Skeletal muscle satellite cell (primary cell): ENCODE data around the gene CASKIN2.
A peak's percentile ranks its signal among the peaks of the same experiment; 100 is the strongest.
"Not testable (repeated sequence)": the region's sequence is repeated elsewhere in the genome, so short reads cannot be mapped to it uniquely, and the experiment has no call there.

Experiments
- H3K27me3 ChIP-seq: 2 replicates; pipeline ENCODE4 v1.7.0; 2013; ENCODE audit warnings: low read length; ENCODE audit not compliant: control insufficient read depth, insufficient read depth
- H3K36me3 ChIP-seq: 2 replicates; pipeline ENCODE4 v1.7.0; 2013; ENCODE audit warnings: mild to moderate bottlenecking, control low read depth, low read length; ENCODE audit not compliant: insufficient read depth
- H3K4me1 ChIP-seq: 2 replicates; pipeline ENCODE4 v1.7.0; 2013; ENCODE audit warnings: low read length; ENCODE audit not compliant: control insufficient read depth, insufficient read depth
- H3K4me2 ChIP-seq: 2 replicates; pipeline ENCODE4 v1.7.0; 2013; ENCODE audit warnings: mild to moderate bottlenecking, low read length
- H3K4me3 ChIP-seq: 2 replicates; pipeline ENCODE4 v1.7.0; 2013; ENCODE audit warnings: low read length
- H3K9ac ChIP-seq: 2 replicates; pipeline ENCODE4 v1.7.0; 2013; ENCODE audit warnings: mild to moderate bottlenecking, low read depth, low read length, moderate library complexity
- H3K9me3 ChIP-seq: replicated peaks from 2 replicates; pipeline ENCODE4 v1.7.0; 2013; ENCODE audit warnings: mild to moderate bottlenecking, control low read depth, low read length

CASKIN2 gene

GRCh38 chr17:75525806-75526554, 10.6 kb upstream of the CASKIN2 start:
- H3K4me3 ChIP-seq, result peak overlapping the region; percentile 67
- H3K4me1 ChIP-seq, result peaks cover 10% of the 10 kb centered on the region
- H3K27me3 ChIP-seq, result peaks cover 15% of the 10 kb centered on the region
- H3K9ac ChIP-seq, result no peak overlapping the region
- peaks cover 4% of the 10 kb centered on the region for H3K36me3 ChIP-seq
- H3K4me2 ChIP-seq, result peak overlapping the region; percentile 92
- no peaks in the 10 kb centered on the region for H3K9me3 ChIP-seq

- H3K4me3 ChIP-seq, result peak within 1 kb of the TSS; percentile 67
- H3K4me2 ChIP-seq, result peak within 1 kb of the TSS; percentile 92
- H3K27me3 ChIP-seq, result peaks cover 15% of the 10 kb centered on the region
- H3K9ac ChIP-seq, result no peak within 1 kb of the TSS
- peaks cover 10% of the 10 kb centered on the region for H3K4me1 ChIP-seq
- H3K36me3 ChIP-seq, result peaks cover 4% of the 10 kb centered on the region
- no peaks in the 10 kb centered on the region for H3K9me3 ChIP-seq
These were observed 9.9 kb upstream of the CASKIN2 start, which contains the start of gene LLGL2 for GRCh38 chr17:75524970-75525805. Gene LLGL2, plus strand, starts transcription at chr17:75525697. Its CDS starts 17,730 bp downstream, at chr17:75543427.

DNA sequence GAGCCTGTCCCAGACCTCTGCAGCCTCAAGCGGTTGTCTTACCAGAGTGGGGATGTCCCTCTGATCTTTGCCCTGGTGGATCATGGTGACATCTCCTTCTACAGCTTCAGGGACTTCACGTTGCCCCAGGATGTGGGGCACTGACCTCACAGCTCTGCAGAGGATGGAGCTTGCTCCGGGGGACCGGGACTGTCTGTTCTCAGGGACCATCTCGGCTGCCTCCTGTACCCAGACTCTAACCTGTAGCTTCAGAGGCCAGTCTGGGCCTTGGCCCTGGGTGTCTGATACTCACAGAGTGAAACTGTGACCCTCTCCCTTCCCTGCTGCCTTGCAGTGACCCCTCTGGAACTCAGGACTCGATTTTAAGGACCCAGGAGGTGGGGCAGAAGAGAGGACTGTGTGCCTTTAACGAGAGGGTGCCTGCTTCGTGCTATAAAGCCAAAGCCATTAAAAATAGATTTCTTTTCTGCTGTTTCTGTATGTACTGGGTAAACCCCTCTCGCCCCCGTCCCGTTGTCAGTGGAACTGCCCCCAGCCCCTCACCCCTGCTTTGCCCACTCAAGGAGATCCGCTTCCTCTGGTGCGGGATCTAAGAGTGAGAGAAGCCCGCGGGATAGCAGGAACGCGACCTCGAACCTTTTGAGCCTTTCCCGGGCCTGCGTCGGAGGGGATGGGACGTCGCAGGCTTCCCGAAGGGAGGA, 9.1 kb upstream of the CASKIN2 start:
- no peak overlapping the region for H3K9ac ChIP-seq

GRCh38 chr17:75523647-75524046, 8.3 kb upstream of the CASKIN2 start:
- Histone ChIP-seq H3K27me3 (peaks cover 15% of the 10 kb centered on the region), H3K9me3 (no peaks in the 10 kb centered on the region), H3K36me3 (peaks cover 4% of the 10 kb centered on the region), H3K4me3 (no peak overlapping the region), H3K9ac (no peak overlapping the region), H3K4me1 (peaks cover 10% of the 10 kb centered on the region), H3K4me2 (no peak overlapping the region)

More for the DNA sequence above, 9.1 kb upstream of the CASKIN2 start:
- Histone ChIP-seq H3K9me3 (no peaks in the 10 kb centered on the region), H3K27me3 (peaks cover 15% of the 10 kb centered on the region), H3K4me1 (peaks cover 10% of the 10 kb centered on the region), H3K4me3 (no peak overlapping the region), H3K36me3 (peaks cover 4% of the 10 kb centered on the region), H3K4me2 (peak overlapping the region; percentile 92)

DNA sequence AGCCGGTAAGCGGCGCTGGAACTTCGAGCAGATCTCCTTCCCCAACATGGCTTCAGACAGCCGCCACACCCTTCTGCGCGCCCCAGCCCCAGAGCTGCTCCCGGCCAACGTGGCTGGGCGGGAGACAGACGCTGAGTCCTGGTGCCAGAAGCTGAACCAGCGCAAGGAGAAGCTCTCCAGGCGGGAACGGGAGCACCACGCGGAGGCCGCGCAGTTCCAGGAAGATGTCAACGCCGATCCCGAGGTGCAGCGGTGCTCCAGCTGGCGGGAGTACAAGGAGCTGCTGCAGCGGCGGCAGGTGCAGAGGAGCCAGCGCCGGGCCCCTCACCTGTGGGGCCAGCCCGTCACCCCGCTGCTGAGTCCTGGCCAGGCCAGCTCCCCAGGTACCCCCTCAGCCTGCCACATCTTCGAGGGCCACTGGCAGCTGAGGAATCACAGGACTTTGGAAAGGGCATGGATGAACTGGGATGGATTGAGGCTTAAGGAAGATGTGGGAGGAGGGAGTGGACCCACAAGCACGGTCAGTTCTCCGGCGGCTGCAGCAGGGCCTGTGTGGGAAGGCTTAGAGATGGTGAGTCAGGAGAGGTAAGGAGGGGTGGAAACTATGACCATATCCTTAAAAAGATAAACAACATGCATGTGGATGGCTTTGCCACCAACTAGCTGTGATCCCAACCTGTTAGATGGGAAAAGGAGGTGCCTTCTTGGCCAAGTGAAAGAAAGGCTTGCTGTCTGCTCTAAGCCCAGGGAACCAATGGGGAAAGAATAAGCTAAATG, 6.8 kb upstream of the CASKIN2 start:
- Histone ChIP-seq H3K4me3 (no peak overlapping the region), H3K9me3 (no peaks in the 10 kb centered on the region), H3K36me3 (peaks cover 4% of the 10 kb centered on the region), H3K27me3 (peaks cover 13% of the 10 kb centered on the region), H3K4me2 (no peak overlapping the region), H3K9ac (no peak overlapping the region), H3K4me1 (peaks cover 15% of the 10 kb centered on the region)

GRCh38 chr17:75521290-75521689, 6.0 kb upstream of the CASKIN2 start:
- Histone ChIP-seq H3K27me3 (peaks cover 6% of the 10 kb centered on the region), H3K4me3 (no peak overlapping the region), H3K9me3 (no peaks in the 10 kb centered on the region), H3K9ac (no peak overlapping the region), H3K36me3 (peaks cover 4% of the 10 kb centered on the region), H3K4me2 (no peak overlapping the region), H3K4me1 (peaks cover 17% of the 10 kb centered on the region)

DNA sequence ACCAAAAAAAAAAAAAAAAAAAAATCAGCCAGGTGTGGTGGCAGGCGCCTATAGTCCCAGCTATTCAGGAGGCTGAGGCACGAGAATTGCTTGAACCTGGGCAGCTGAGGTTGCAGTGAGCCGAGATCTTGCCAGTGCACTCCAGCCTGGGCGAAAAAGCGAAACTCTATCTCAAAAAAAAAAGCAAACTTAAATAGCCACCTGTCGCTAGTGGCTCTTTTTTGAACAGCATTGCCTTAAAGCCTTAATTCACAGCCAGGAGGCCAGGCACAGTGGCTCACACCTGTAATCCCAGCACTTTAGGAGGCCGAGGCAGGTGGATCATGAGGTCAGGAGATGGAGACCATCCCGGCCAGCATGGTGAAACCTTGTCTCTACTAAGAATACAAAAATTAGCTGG, 5.1 kb upstream of the CASKIN2 start:
- H3K4me1 ChIP-seq, result peaks cover 12% of the 10 kb centered on the region
- not testable (repeated sequence) for H3K9me3 ChIP-seq, H3K9ac ChIP-seq, H3K36me3 ChIP-seq, H3K4me2 ChIP-seq, H3K4me3 ChIP-seq, H3K27me3 ChIP-seq

DNA sequence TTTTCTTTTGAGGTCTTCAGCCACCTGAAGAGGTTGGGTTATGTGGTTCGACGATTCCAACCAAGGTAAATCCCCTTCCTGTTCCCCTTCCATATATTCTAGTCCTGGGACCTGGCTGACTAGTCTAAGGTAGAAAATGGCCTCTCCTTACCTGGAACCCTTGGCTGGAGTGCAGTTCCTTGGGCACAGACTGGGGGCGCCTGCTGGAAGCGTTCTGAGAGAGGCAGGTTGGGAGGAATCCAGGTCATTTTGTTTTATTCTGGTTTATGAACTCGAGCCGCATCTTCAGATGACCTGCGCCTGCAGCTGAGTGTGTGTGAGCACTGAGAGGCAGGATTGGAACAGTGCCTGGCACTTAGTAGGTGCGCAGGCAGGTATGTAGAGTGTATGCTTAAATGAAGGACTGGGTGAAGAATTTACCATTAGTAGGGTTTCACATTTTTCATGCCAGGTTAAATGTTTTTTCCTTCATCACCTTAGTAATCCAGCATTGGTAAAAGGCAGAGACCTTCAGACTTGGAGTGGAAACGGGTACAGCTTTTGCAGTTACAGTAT, 3.7 kb upstream of the CASKIN2 start:
- Histone ChIP-seq H3K9ac (no peak overlapping the region), H3K4me3 (no peak overlapping the region), H3K36me3 (peaks cover 4% of the 10 kb centered on the region), H3K9me3 (no peaks in the 10 kb centered on the region), H3K27me3 (no peaks in the 10 kb centered on the region), H3K4me2 (no peak overlapping the region), H3K4me1 (peaks cover 14% of the 10 kb centered on the region)

- Histone ChIP-seq H3K27me3 (no peaks in the 10 kb centered on the region), H3K4me3 (no peak overlapping the region), H3K9ac (no peak overlapping the region), H3K4me1 (peaks cover 23% of the 10 kb centered on the region), H3K4me2 (no peak overlapping the region), H3K9me3 (no peaks in the 10 kb centered on the region), H3K36me3 (peaks cover 5% of the 10 kb centered on the region)
These were observed 2.9 kb upstream of the CASKIN2 start for GRCh38 chr17:75518201-75518600.

GRCh38 chr17:75517297-75517865, 2.0 kb upstream of the CASKIN2 start:
- Histone ChIP-seq H3K4me1 (peaks cover 27% of the 10 kb centered on the region), H3K36me3 (peaks cover 6% of the 10 kb centered on the region), H3K27me3 (no peaks in the 10 kb centered on the region), H3K9me3 (no peaks in the 10 kb centered on the region), H3K4me2 (peak overlapping the region; percentile 95), H3K4me3 (peak overlapping the region; percentile 71), H3K9ac (peak overlapping the region; percentile 74)
